Measurements from ENCODE around the gene HS6ST1.

DNA sequence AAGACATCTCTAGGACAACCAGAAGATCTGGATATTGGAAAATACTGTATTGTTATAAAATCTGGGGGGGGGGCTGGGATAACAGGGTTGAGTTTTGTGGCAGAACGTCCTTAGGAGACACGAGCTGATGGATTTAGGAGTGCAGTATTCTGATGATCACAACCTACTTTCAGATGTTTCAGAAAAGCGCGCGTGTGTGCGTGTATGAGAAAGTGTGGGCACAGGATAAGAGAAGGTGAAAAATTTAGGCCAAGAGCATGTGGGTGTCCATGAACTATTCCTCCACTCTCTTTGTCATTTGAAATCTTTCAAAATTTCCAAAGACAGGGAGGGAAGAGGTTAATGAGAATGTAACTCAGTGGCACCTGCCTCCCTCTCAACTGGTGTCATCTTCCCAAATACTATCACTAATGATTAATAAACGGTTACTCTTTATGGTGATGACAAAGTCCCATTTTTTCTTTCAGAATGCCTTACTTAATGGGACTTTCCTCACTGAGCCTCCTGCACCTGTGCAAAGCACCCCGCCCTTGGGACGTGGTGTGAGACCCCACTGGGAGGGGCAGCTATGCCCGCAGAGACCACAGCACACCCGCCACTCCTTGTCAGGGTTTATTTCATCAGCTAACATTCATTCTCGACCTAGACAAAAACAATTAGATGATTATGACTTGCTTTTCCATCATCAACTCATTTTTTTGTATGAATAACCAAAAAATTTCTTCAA is 53.6 kb downstream of the HS6ST1 start:
- TF ChIP-seq, protein P1, sequence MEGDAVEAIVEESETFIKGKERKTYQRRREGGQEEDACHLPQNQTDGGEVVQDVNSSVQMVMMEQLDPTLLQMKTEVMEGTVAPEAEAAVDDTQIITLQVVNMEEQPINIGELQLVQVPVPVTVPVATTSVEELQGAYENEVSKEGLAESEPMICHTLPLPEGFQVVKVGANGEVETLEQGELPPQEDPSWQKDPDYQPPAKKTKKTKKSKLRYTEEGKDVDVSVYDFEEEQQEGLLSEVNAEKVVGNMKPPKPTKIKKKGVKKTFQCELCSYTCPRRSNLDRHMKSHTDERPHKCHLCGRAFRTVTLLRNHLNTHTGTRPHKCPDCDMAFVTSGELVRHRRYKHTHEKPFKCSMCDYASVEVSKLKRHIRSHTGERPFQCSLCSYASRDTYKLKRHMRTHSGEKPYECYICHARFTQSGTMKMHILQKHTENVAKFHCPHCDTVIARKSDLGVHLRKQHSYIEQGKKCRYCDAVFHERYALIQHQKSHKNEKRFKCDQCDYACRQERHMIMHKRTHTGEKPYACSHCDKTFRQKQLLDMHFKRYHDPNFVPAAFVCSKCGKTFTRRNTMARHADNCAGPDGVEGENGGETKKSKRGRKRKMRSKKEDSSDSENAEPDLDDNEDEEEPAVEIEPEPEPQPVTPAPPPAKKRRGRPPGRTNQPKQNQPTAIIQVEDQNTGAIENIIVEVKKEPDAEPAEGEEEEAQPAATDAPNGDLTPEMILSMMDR (conservative IDR thresholded peaks at IDR 0.05; ENCODE audit: low read depth, low read length) = no peak
- no peak for TF ChIP-seq EZH2 (IDR thresholded peaks at IDR 0.05; ENCODE audit: borderline replicate concordance, low read depth, low read length, poor library complexity, severe bottlenecking)

All from A673 (cell line).